ENCODE measurements around the gene ZNF837. TPM values are rescaled to one million over a fixed set of nuclear protein-coding genes. Genes with fewer than 3 reads are reported as not detected.
"Not testable (repeated sequence)": the region's sequence is repeated elsewhere in the genome, so short reads cannot be mapped to it uniquely, and the experiment has no call there.

The ZNF837 gene
- total RNA-seq, 1 experiment from 2014 or later, result 1.1 TPM

DNA sequence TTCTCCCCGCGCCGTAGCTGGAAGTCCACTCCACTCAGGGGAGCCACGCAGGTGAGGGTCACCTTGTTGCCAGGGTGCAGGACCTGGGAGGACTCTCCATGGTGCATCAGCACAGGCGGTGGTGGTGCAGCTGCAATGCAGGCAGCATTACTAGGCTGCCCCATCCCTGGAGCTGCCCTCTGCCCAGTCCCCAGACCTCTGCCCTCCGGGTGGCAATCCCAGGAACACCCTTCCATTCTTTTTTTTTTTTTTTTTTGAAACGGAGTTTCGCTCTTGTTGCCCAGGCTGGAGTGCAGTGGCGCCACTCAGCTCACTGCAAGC is 29.3 kb downstream of the ZNF837 start:
- DNase-seq (ENCODE audit: low read depth), result no peak

DNA sequence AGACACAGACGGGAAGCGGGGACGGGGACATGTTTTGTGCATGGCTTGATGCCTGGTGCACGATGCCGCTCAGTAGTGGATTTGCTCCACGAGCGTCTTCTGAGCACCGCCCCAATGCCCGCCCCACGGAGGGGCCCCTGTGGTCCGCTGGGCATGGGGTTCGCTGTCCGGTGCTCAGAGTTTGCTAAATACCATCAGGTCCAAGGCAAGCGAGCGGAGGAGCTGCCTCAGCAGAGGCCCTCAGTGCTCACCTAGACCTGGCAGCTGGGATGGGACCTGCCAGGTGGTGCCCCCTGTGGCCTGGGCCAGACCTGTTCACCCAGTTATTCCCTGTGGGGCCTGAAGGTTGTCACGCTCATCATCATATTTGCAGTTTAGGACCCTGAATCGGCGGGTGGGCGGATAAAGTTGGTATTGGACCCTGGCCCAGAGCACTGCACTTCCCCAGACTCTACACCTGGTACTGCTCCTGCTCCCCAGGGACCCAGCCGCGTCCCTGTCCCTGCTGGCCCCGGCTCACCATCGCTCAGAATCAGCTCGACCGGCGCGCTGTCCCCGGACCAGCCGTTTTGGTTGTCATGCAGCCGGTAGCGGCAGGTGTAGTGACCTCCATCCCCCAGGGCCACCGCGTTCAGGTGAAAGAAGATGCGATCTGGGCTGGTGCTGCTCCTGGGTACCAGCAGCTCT is 29.8 kb downstream of the ZNF837 start:
- no peak for DNase-seq (ENCODE audit: low read depth)

DNA sequence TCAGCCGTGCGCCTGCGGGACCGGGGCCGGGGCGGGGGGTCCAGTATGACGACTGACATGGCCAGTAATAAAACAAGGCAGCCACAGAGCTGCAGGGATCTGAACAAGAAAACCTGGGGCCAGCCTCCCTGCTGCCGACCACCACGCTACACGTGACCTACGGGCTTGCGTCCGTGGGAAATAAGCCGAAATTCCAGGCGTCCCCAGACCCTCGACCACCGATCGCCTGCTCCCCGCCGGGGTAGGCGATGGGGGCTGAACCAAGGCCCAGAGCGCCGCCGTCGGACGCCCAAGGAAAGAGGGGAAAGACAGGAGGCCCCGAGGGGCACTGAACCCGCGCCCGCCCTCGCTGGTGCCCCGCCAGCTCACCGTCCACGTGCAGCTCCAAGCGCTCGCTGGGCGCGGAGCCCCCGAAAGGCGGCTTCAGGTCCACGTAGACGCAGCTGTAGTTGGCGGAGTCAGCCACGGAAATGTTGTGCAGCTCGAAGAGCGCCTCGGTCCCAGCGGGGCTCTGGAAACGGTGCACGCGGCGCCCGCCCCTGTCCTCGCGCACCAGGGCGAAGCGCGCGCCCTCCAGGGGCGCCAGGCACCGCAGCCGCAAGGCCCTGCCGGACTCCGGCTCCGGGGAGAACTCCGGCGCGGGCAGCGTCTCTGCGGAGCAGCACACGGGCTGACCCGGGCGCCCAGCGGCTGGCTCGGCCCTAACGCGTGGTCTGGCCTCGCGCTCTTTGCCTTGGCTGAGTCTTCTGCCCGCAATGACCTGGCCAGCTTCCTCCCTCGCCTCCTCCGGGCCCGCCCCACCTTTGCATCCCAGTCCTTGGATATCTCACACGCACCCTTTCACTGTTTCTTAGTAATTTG is 30.6 kb downstream of the ZNF837 start:
- DNase-seq (ENCODE audit: low read depth), result no peak

DNA sequence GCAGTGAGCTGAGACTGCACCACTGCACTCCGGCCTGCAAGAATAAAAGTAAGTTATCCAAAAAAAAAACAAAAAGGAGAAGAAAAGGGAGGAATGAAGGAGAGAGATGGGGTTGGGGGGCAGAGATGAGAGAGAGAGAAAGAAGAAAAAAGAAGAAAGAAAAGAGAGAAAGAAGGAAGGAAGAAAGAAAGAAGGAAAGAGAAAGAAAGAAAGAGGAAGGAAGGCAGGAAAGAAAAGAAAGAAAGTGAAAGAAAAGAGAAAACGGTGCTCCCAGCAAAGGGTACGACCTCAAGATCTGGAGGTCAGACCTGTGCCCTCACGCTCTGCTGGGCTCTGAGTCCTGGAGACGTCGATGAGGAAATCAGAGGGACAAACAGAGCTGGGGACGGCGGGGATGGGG is 31.2 kb downstream of the ZNF837 start:
- no peak for DNase-seq (ENCODE audit: low read depth)

DNA sequence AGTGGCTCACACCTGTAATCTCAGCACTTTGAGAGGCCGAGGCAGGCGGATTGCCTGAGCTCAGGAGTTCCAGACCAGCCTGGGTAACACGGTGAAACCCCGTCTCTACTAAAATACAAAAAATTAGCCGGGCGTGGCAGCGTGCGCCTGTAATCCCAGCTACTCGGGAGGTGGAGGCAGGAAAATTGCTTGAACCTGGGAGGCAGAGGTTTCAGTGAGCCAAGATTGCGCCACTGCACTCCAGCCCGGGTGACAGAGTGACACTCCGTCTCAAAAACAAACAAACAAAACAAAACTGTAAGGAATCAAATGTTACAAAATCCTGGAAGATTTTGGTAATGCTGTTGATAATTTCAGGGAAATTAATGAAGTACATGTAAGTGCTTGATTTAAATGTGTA is 32.8 kb downstream of the ZNF837 start:
- not testable (repeated sequence) for DNase-seq (ENCODE audit: low read depth)

DNA sequence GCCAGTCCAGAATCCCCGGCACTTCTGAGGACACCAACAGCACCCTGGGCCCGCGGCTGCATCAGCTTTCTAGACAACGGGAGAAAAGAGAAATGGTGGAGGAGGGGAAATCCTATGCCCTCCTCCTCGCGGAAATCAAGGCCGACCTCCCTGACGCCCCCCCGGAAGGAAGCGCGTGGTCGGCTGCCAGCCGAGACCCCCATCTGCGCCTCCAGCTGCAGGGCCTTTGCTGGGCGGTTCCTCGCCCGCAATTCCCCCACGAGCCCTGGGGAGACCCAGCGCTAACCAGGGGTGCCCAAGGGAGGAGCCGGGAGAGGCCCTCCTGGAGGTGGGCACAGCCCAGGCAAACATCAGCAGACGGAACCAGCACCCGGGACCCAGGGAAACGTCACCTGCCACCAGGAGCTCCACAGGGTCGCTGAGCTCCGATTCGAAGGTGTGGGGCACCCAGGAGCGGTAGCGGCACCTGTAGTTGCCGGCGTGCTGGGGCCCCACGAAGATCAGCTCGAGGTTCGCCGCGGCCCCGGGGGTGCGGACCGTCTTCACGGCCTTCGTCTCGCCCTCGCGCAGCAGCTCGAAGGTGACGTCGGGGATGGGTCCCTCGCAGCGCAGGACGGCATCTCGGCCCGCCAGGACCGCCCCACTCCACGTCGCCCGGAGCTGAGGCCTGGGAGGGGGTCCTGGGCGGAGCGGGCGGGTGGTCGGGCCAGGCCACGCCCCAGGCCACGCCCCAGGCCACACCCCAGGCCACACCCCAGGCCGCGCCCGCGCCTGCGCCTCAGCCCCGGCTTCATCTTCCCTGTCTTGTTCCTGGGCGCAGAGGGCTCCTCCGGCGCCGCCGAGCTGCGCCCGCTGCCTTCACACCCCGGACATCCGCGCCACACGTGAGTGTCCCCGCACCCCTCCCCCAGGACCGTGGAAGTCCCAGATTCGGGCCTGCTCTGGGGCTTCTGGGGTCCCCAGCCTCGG is 33.6 kb downstream of the ZNF837 start:
- peak; percentile 79 for DNase-seq (ENCODE audit: low read depth)

DNA sequence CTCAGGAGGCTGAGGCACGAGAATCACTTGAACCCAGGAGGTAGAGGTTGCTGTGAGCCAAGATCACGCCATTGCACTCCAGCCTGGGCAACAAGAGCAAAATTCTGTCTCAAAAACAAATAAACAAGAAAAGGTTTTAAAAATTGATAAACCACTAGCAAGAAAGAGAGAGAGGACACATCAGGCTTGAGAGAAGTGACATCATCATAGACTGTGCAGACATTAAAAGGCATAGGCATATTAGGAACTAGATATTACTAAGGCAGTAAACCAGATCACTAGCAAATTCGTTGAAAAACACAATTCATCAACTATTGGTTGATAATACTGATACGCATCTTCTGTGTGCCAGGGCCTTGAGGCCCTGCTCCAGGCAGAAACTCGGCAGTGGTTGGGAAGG is 35.3 kb downstream of the ZNF837 start:
- DNase-seq (ENCODE audit: low read depth), result no peak

DNA sequence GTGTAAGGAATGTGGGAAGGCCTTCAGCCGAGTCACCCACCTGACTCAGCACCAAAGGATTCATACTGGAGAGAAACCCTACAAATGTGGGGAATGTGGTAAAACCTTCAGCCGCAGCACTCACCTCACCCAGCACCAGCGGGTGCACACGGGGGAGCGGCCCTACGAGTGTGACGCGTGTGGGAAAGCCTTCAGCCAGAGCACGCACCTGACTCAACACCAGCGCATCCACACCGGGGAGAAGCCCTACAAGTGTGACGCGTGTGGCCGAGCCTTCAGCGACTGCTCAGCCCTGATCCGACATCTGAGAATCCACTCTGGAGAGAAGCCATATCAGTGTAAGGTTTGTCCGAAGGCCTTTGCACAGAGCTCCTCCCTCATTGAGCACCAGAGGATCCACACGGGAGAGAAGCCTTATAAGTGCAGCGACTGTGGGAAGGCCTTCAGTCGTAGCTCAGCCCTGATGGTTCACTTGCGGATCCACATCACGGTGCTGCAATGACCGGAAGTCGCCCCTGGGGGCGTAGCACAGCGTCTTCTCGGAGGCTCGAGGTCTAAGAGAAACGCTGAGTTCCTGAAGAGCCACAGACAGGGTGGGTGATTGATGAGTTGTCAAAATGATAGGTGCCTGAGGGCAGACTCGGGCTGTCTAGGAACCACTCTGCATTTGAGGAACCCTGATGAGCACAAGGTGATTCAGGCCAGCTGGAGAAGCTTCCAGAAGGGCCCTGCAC is 41.8 kb downstream of the ZNF837 start:
- DNase-seq (ENCODE audit: low read depth), result no peak

DNA sequence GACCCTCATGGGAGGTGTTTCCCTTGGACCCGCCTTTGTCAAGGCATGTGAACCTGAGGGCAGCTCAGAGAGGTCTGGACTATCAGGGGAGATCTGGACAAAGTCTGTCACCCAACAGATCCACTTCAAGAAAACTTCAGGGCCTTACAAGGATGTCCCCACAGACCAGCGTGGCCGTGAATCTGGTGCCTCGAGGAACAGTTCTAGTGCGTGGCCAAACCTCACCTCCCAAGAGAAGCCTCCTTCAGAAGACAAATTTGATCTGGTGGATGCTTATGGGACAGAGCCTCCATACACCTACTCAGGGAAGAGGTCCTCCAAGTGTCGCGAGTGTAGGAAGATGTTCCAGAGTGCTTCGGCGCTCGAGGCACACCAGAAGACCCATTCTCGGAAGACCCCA is 42.5 kb downstream of the ZNF837 start:
- DNase-seq (ENCODE audit: low read depth), result no peak

DNA sequence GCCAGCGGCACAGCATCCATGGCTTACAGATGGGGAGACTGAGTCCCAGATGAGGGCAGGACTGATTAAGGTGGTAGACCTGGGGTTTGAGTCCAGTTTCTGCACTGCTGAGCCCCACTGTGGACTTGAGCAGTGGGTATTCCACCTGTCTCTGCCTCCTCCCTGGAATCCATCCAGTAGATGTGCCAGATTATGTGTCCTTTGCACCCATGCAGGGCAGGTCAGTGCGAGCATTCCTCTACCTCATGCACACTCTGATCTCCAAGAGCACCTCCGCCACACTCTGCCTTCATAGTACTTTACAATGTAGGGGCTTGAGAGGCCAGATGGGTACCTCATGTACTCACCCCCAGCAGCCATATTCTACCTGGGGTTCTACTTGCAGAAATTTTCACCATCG is 44.0 kb downstream of the ZNF837 start:
- no peak for DNase-seq (ENCODE audit: low read depth)

DNA sequence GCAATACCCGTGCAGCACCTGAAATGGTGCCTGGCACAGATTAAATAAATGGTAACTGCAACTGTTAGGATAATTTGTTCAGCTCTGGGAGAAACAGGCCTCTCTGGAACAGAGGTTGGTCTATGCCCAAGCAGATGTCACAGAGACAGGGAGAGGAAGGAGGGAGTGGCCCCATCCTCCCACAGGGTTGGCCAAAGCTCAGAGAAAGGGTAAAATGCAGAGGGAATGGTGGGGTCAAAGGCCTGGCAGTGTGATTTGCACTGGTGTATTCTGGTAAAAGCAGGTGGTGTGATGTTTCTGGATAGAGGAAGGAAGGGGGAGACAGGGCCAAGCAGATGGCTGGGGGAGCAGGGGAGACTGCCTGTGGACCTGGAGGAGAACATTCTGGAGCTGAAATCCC is 44.6 kb downstream of the ZNF837 start:
- no peak for DNase-seq (ENCODE audit: low read depth)

DNA sequence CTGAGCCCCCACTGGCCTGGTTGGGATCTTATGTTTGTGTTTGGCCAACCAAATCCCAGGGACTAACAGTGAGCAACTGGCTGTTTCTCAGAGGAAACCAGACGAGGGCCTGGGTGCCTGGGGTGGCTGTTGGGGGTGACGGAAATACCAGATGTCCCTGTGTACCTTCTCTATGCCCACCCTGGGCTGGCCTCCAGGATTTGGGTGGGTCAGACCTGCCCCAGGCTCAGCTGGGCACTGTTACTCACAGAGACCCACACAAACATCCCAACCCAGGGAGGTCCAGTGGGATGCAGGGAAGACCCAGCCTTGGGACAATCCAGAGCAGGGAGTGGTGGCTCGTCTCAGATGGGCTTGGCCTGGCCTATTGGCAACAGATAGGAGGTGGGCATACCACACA is 45.2 kb downstream of the ZNF837 start:
- no peak for DNase-seq (ENCODE audit: low read depth)

DNA sequence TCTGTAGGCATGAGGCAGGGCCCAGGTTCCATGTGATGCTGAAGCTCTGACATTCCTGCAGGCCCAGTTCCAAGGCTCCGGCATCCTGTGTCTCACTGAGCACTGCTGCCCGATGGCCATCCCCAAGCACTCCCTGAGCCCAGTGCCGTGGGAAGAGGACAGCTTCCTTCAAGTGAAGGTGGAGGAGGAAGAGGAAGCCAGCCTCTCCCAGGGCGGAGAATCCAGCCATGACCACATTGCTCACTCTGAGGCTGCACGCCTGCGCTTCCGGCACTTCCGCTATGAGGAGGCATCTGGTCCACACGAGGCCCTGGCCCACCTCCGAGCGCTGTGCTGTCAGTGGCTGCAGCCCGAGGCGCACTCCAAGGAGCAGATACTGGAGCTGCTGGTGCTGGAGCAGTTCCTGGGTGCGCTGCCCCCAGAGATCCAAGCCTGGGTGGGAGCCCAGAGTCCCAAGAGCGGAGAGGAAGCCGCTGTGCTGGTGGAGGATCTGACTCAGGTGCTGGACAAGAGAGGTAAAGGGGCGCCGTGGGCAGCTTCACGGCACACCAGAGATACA is 46.1 kb downstream of the ZNF837 start:
- no peak for DNase-seq (ENCODE audit: low read depth)

DNA sequence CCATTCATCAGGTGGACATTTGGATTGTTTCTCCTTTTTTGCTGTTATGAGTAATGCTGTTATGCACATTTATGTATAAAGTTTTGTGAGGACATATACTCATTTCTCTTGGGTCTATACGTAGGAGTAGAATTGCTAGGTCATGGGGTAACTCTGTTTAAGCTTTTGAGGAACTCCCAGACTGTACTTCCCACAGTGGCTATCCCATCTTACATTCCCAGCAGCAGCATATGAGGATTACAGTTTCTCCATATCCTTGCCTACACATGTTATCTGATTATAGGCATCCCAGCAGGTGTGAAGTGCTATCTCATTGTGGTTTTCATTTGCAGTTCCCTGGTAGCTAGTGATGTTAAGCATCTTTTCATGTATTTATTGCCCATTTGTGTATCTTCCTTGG is 48.1 kb downstream of the ZNF837 start:
- DNase-seq (ENCODE audit: low read depth), result no peak

DNA sequence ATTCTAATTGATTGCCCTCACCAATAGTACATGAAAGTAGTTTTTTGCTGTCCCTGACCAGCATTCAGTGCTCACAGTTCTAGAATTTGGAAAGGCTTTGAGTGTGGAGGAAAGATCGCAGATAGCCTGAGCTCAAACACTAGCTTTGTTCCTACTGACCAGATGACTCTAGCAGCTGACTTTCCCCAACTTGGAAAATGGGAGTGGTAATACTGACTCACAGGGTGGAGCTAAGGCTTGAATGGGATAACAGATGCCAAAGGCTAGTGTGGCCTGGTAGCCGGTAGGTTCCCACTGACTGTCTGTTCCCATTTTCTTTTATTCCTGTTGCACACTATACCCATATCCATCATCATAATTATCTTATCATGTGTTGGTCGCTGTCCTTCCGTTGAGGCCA is 50.4 kb downstream of the ZNF837 start:
- DNase-seq (ENCODE audit: low read depth), result peak; percentile 83

DNA sequence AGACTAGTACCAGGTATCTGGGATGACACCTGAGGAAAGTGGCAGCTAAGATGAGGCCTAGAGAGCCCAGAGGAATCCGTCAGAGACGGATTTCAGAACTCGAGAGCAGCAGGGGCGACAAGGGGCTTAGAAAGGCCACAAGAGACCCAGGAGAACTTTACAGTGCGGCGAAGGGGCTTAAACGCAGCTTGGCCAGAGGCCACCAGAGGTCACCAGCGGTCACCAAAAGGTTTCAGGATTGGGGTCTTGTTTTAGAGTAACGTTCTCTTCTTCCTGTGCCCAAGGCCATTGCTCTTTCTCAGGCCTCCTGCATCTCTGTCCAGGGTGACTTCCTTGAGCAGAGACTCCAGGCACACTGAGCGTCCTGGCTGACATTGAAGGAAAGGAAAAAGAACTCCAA is 51.8 kb downstream of the ZNF837 start:
- peak; percentile 16 for DNase-seq (ENCODE audit: low read depth)

DNA sequence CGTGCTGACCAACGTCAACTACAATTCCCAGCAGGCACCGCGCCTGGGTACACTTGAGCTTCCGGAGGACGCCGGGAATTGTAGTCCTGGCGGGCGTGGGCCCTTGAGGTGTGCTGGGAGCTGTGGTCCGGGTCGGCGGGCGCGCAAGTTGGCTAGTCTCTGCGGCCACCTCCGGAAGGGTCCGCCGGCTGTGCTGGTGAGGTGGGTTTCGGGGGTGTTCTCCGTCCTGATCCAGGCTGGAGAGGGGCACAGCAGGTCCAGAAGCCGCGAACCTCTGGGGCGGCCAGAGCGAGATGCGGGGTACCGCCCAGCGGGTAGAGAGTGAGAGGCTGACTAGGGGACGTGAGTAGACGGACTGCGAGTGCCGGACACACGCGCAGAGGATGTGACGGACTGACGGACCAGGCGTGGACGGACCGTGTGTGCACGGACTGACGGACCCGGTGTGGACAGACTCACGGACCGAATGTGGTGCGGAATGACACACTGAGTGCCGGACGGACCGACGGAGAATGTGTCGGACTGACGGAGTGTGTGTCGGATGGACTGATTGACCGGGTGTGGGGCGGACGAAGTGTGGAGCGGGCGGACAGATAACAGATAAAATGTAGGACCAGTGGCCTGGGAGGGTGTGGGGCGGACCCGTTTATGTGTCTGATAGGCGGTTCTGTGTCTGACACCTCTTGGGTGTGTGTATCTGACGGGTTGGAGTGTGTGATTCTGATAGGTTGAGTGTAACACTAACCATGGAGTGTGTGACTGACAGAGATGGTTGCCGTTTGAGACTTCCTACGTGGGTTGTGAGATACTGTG is 53.7 kb downstream of the ZNF837 start, which contains the start of gene ZSCAN22:
ZSCAN22 (plus strand) TSS at position 81 of the 813 bp plus-strand sequence. CDS start 7,809 bp downstream, outside the sequence.
- peak; percentile 97 for DNase-seq (ENCODE audit: low read depth)

DNA sequence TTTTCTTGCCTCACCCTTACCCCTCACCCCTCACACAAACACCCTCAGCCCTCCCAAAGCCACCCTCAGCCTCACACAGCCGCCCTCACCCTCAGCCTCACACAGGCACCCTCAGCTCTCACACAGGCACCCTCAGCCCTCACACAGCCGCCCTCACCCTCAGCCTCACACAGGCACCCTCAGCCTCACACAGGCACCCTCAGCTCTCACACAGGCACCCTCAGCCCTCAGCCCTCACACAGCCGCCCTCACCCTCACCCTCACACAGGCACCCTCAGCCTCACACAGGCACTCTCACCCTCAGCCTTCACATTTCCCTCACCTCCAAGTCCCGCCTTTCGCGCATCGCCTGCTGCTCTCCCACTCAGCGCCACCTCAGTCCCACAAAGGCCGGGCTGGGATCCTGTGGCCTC is 54.3 kb downstream of the ZNF837 start:
- DNase-seq (ENCODE audit: low read depth), result no peak

DNA sequence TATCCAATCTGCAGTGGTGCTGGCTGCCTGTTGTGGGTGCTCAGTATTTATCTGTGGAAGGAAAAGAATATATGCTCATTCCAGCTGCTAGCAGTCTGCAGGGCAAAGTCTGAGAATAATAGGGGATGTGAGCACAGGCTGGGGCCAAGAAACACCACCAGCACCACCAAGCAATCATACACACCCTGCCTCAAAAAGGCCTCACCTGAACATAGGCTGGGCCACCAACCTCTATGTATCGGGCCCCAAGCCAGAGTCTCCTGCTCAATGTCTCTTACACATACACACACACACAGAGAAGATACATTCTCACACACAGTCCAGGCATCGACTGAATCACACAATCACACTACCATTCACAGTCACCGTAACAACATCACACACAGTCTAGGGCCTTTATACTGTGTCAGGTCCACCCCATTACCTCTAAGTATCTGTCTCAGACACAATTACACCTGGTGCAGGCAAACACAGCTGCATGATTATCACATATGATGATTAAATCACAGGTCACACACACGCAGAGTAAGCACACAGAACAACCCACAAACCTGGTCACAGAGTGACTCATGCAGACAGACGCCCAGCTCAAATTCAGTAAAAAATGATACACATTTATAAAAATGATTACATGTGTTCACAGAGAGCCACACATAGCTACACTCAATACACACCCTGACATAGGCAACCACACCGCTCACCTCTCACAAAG is 55.4 kb downstream of the ZNF837 start:
- DNase-seq (ENCODE audit: low read depth), result peak; percentile 17

DNA sequence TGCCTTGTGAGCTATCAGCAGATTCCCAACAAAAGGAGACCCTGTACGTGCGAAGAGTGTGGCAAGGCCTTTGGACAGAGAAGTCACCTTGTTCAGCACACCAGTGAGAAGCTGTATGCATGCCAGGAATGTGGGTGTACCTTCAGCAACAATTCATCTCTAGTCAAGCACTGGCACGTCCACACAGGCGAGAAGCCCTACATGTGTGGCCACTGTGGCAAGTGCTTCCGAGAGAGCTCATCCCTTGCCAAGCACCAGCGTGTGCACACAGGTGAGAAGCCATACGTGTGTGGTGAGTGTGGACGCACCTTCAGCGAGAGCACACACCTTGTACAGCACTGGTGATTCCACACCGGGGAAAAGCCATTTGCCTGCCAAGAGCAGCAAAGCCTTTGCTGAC is 61.6 kb downstream of the ZNF837 start:
- DNase-seq (ENCODE audit: low read depth), result no peak
